ENCODE results near the gene ARID2.

Gene ARID2

DNA sequence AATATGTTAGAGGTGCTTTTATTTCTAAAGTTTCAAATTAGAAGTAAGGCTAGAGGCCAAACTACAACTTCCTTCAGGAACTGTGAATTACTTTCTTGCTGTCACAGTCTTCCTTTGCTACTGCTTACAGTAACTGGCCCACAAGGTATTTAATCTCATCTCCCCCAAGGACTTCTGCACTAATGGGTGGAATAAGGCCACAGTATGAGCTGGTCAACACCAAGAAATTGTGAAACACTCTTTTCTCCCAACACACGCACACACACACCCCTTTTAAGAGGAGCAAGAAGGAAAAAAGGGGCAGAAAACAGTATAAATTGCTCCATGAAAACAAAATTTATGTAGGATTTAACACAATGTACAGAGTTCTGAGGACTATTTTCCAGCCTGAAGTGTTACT lies 215.3 kb downstream of the ARID2 start:
- DNase-seq: no peak

DNA sequence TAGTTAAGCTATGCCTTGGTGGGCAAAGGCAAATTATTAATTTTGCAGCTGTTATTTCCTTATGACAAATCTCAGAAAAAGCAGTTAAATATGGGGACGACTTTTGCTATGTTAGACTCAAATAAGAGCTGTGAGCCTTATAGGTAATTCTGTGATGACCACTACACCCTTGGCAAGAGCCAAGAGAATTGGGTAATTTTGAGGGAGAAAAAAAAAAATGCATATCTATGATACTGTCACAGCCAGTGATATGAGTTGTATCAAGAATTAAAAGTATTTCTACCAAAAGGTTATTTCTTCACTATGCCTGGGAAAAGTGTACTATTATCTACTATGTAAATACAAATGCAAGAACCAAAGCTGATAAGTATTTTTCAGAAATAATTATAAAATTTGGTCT lies 216.9 kb downstream of the ARID2 start:
- DNase-seq: no peak

DNA sequence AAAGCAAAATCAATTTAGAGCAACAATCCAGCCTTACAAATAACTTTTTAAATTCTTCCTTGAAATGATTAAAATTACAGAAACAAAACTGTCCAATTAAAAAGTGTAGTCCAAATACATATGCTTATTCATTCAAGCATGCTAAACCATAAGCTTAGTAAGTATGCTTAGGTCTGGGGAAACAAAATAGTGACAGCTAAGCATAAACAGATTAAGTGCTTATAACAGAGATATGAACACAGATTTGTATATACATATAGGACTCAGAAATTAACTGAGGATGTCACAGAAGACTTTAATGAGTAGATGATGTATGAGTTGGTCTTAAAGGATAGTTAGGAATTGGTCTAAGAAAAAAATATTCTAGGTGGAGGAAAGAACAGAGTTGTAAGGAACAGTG lies 219.0 kb downstream of the ARID2 start:
- no peak for DNase-seq
